ENCODE results near the gene CSMD2. TPM values are rescaled to one million over a fixed set of nuclear protein-coding genes. Genes with fewer than 3 reads are reported as not detected.

Gene CSMD2
- total RNA-seq, 4 donors from 2014 or later, result 8.6 TPM; not detected in 3

GRCh38 chr1:33930346-33931110, 234.5 kb downstream of the CSMD2 start:
- Histone ChIP-seq H3K27ac (no peak overlapping the region), H3K27me3 (no peaks in the 10 kb centered on the region), H3K9me3 (no peaks in the 10 kb centered on the region), H3K4me3 (no peak overlapping the region), H3K36me3 (no peaks in the 10 kb centered on the region), H3K4me1 (no peaks in the 10 kb centered on the region)
- TF ChIP-seq POLR2A (IDR thresholded peaks at IDR 0.05) (no peak), CTCF (IDR thresholded peaks at IDR 0.05) (no peak)
- intact Hi-C loops (cut with DNase I; ENCODE audit: low total_unique reads), result no loop called here
- no peak for DNase-seq

GRCh38 chr1:33928251-33928650, 236.8 kb downstream of the CSMD2 start:
- Histone ChIP-seq H3K4me1 (no peaks in the 10 kb centered on the region), H3K4me3 (no peak overlapping the region), H3K36me3 (no peaks in the 10 kb centered on the region), H3K27me3 (no peaks in the 10 kb centered on the region), H3K9me3 (no peaks in the 10 kb centered on the region), H3K27ac (no peak overlapping the region)
- DNase-seq, result no peak
- intact Hi-C loops (cut with DNase I; ENCODE audit: low total_unique reads), result no loop called here
- TF ChIP-seq CTCF (IDR thresholded peaks at IDR 0.05) (no peak), POLR2A (IDR thresholded peaks at IDR 0.05) (no peak)

DNA sequence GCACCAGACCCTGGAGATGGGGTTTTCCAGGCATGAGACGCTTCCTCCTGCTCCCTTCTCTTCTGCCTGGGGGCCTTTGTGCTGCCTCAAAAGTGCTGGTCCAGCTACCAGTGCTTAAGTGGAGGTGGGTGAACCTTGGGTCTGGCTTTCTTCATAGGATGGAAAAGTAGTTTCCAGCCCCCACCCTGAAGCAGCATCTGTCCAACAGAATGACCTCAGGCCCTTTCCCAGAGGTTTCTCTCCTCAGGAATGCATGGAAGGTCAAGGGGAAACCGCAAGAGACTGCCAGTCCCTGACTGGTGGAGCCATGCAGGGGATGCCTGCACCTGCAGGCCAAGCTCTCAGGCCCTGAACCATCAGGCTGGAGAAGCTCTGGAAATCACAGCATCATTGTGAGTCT, 237.3 kb downstream of the CSMD2 start:
- no peak for TF ChIP-seq CTCF (IDR thresholded peaks at IDR 0.05)
- no peak for TF ChIP-seq POLR2A (IDR thresholded peaks at IDR 0.05)
- Histone ChIP-seq H3K27me3 (no peaks in the 10 kb centered on the region), H3K9me3 (no peaks in the 10 kb centered on the region), H3K36me3 (no peaks in the 10 kb centered on the region), H3K27ac (no peak overlapping the region), H3K4me1 (no peaks in the 10 kb centered on the region), H3K4me3 (no peak overlapping the region)
- DNase-seq, result no peak
- intact Hi-C loops (cut with DNase I; ENCODE audit: low total_unique reads), result no loop called here

DNA sequence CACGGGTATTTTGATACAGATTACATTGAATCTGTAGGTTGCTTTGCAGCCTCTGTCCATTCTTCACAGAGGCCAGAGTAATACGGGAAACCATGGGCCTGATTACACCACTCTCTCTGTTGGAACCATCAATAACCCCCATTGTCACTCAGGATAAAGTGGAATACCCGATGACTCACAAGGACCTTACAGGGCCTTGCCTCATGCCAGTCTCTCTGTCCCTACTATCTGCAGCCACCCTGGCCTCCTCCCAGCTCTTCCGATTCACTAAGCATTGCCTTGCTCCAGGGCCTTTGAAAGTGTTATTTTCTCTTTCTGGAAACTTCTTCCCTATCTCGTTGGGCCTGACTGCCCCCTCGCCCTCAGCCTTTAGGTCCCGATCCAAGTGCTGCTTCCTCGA, 239.4 kb downstream of the CSMD2 start:
- Histone ChIP-seq H3K36me3 (no peaks in the 10 kb centered on the region), H3K27me3 (no peaks in the 10 kb centered on the region), H3K4me1 (no peaks in the 10 kb centered on the region), H3K27ac (no peak overlapping the region), H3K9me3 (no peaks in the 10 kb centered on the region), H3K4me3 (no peak overlapping the region)
- intact Hi-C loops (cut with DNase I; ENCODE audit: low total_unique reads), result no loop called here
- no peak for TF ChIP-seq CTCF (IDR thresholded peaks at IDR 0.05)
- no peak for TF ChIP-seq POLR2A (IDR thresholded peaks at IDR 0.05)
- DNase-seq, result no peak

DNA sequence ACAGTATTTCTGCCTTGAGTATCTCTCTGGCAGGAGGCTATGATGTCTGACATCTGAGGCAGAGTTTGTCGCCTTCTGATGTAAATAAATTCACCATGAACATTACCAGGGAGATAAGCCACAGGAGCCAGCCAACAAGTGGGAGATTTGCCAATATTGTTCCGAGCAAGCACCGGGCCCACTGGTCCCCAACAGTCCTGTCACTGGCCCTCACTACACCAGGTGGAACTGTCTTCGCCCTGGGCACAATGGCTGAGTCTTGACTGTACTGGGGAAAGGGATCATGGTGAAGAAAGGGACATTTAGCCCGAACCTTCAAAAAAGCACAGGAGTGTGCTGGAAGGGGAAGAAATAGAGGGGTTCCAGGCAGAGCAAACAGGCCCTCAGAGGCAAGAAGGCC, 243.7 kb downstream of the CSMD2 start:
- TF ChIP-seq POLR2A (IDR thresholded peaks at IDR 0.05) (no peak), CTCF (IDR thresholded peaks at IDR 0.05) (no peak)
- Histone ChIP-seq H3K27ac (no peak overlapping the region), H3K9me3 (no peaks in the 10 kb centered on the region), H3K4me1 (no peaks in the 10 kb centered on the region), H3K27me3 (no peaks in the 10 kb centered on the region), H3K4me3 (no peak overlapping the region), H3K36me3 (no peaks in the 10 kb centered on the region)
- intact Hi-C loops (cut with DNase I; ENCODE audit: low total_unique reads), result no loop called here
- no peak for DNase-seq
